Activated CD8-positive, alpha-beta memory T cell treated with anti-CD3 and anti-CD28 coated beads, Interleukin-2, amount 10 ng/mL, durations not matched to agents 7 days and 5 days (primary cell): Measurements from ENCODE around the gene TRIM66. TPM values are rescaled to one million over a fixed set of nuclear protein-coding genes. Genes with fewer than 3 reads are reported as not detected.

Experiments used
- ATAC-seq: fragments of 150-1000 bp; cut with Tn5 transposase; one replicate; pipeline ENCODE4 v1.10.0; 2021; ENCODE audit warnings: moderate library complexity
- CTCF ChIA-PET: fragments of 350-600 bp; sonication (Branson Sonifier 250); formaldehyde crosslinking; loops from one replicate; lab custom pipeline; 2021; ENCODE audit warnings: antibody characterized with exemption; lab: Charles Lee
- DNase-seq: peaks from one replicate; pipeline ENCODE4 v3.0.0-alpha.2; 2020
- H3K27ac Mint-ChIP-seq: one replicate; pipeline ENCODE4 v1.8.0; 2021; ENCODE audit warnings: mild to moderate bottlenecking, mixed read lengths
- H3K27me3 Mint-ChIP-seq: one replicate; pipeline ENCODE4 v1.8.0; 2021; ENCODE audit warnings: mixed read lengths
- H3K36me3 Mint-ChIP-seq: one replicate; pipeline ENCODE4 v1.8.0; 2021; ENCODE audit warnings: mild to moderate bottlenecking, mixed read lengths
- H3K4me1 Mint-ChIP-seq: one replicate; pipeline ENCODE4 v1.8.0; 2021; ENCODE audit warnings: mixed read lengths
- H3K4me3 Mint-ChIP-seq: one replicate; pipeline ENCODE4 v1.8.0; 2021; ENCODE audit warnings: mild to moderate bottlenecking, moderate library complexity, mixed read lengths
- H3K9me3 Mint-ChIP-seq: one replicate; pipeline ENCODE4 v1.8.0; 2022; ENCODE audit warnings: low read depth, mixed read lengths
- total RNA-seq, 2 experiments: library from RNA; stranded (reverse); gene quantifications; one replicate each; pipeline ENCODE4 v1.2.3, GENCODE V29; 2021

TRIM66 gene
- total RNA-seq, 2 experiments from 2014 or later: 32.1 to 42.4 TPM

DNA sequence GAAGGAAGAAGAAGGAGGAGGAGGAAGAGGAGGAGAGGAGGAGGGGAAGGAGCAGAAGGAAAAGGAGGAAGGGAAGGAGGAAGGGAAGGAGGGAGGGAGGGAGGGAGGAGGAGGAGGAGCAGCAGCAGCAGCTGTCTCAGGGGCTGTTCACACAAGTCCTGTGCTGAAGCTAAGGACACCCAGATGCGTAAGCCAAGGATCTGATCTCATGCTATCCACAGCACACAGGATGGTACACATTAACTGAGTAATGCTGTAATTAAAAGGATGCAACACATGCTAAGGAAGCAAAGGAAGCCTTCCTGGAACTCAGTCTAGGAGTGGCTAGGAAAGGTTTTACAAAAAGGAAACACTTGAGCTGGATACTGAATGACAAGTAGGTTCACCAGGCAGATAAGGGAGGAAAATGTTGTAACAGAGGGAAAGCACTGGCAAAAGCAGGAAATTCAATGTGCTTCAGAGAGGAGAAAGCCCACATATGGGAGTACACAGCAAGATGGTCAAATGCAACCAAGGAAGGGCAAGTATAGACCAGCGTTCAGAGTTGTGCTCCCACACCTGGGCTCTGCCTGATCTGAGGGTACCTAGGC lies 32.0 kb downstream of the TRIM66 start:
- Mint-ChIP-seq H3K27ac (no peak overlapping the region), H3K27me3 (no peaks in the 10 kb centered on the region), H3K4me3 (no peak overlapping the region), H3K36me3 (peaks cover 33% of the 10 kb centered on the region), H3K4me1 (peaks cover 18% of the 10 kb centered on the region), H3K9me3 (no peaks in the 10 kb centered on the region)
- CTCF ChIA-PET: no interaction called here
- ATAC-seq (no peak), DNase-seq (no peak)

DNA sequence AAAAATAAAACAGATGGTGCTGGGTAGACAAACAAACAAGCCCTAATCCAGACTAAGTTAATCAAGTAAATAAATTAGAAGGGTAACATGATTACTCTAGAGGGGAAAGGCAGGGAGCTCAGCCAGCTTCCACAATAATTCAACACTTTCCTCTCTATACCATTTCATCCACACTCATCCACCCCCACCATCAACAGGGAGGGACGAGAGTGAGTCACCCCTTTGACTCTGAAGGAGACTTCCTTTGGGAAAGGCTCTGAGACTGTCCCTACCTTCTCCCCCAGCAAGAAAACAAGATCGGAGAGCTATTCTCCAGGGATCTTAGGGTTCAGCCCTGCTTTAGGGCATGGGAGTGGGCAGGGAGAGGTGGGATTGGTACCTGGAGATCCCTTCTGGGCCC lies 33.1 kb downstream of the TRIM66 start:
- Mint-ChIP-seq H3K4me3 (no peak overlapping the region), H3K36me3 (peaks cover 32% of the 10 kb centered on the region), H3K27me3 (no peaks in the 10 kb centered on the region), H3K9me3 (no peaks in the 10 kb centered on the region), H3K27ac (no peak overlapping the region), H3K4me1 (peaks cover 15% of the 10 kb centered on the region)
- ATAC-seq: no peak
- DNase-seq: no peak
- CTCF ChIA-PET: no interaction called here

DNA sequence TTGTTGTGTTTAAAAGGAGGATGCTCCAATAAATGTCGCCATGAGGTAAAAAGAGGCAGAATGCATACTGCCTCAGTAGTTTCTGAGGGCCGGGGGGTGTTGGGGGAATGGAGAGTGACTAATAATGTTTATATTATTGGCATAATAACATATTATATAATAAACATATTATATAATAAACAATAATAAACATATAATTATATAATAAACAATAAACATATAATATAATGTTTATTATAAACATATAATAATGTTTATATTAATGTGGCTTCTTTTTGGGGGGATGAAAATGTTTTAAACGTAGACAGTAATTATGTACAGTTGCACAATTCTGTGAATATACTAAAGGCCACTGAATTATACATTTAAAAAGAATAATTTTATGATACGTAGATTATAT lies 35.6 kb downstream of the TRIM66 start:
- DNase-seq (no peak), ATAC-seq (no peak)
- Mint-ChIP-seq H3K36me3 (peaks cover 27% of the 10 kb centered on the region), H3K4me1 (peaks cover 12% of the 10 kb centered on the region), H3K27me3 (no peaks in the 10 kb centered on the region), H3K27ac (no peak overlapping the region), H3K9me3 (no peaks in the 10 kb centered on the region), H3K4me3 (no peak overlapping the region)
- CTCF ChIA-PET: no interaction called here

DNA sequence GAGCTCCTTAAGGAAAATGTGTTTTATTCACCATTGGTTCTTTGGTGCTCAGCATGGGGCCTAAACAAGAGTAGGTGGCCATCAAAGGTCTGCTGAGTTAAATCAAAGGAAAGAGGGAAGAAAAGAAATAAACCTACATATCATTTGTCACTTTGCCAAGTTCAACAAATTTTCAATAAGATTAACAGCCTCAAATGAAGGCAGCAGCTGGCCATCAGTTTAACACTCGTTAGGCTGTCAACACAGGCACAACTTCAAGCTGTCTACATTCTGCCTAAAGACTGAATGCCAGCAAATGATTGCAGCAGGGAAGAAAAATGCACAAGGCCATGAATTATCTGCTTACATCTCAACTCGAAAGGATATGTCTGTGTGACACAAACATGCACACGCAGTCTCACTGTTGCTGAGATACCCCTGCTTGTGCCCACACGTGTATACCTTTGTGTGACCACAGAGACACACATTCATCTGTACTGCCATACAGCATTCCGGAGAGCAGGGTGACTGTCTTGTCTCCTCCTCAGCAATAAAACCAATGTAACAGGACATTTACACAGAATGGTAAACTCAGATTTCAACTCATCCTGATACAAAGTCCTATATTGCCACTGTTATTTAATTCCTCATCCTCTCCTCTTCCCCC lies 40.1 kb downstream of the TRIM66 start:
- CTCF ChIA-PET: no interaction called here
- H3K4me3 Mint-ChIP-seq: no peak overlapping the region
- peaks cover 14% of the 10 kb centered on the region for H3K4me1 Mint-ChIP-seq
- H3K36me3 Mint-ChIP-seq: peaks cover 38% of the 10 kb centered on the region
- H3K9me3 Mint-ChIP-seq: no peaks in the 10 kb centered on the region
- no peaks in the 10 kb centered on the region for H3K27me3 Mint-ChIP-seq
- ATAC-seq (no peak), DNase-seq (no peak)
- no peak overlapping the region for H3K27ac Mint-ChIP-seq

DNA sequence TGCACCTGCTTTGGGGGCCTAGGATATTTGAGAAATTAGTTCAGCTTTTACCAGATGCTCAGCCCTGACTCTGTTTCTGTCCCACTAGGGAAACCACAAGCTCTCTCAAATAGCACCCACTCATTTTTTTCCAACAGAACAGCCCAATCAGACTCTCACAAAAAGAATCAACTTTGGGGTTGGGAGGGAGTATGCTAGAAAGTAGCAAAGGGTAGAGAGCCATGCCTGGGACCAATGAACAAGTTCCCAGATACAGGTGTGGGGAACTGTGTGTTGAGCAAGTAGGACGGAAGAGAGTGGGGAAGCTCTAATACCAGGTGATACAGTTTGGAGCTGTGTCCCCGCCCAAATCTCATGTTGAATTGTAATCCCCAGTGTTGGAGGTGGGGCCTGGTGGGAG lies 41.1 kb downstream of the TRIM66 start:
- Mint-ChIP-seq H3K4me3 (no peak overlapping the region), H3K36me3 (peaks cover 41% of the 10 kb centered on the region), H3K27ac (peak overlapping the region; percentile 27), H3K9me3 (no peaks in the 10 kb centered on the region), H3K27me3 (no peaks in the 10 kb centered on the region), H3K4me1 (peaks cover 13% of the 10 kb centered on the region)
- ATAC-seq (no peak), DNase-seq (no peak)
- CTCF ChIA-PET: no interaction called here

DNA sequence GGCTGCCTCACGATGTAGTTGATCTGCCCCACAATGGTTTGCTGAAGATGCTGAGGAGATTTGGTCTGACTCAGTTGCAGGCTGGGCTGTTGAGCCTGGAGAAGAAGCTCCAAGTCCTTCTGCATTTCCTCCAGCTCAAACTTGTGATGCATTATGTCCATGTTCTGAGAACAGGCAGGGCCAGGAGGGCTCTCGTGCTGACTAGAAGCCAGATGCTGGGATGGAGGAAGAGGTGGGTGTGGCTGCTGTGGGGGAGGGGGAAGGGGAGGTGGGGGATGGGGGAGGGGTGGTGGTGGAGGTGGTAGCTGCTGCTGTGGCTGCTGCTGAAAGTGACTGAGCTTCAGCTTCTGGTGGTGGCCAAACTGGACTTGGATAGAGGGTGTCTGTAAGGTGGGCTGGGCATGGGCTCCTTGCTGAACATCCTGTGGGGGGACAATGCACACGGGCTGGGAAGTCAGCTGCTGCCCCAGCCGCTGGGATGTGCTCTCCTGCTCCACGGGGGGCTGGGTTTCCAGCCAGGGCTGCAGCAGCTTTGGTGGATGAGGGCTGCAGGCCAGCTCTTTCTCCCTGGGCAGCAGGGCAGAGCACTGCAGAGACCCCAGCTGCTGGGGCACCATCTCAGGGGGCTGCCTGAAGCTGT lies 42.1 kb downstream of the TRIM66 start:
- CTCF ChIA-PET: interaction anchor here (1.3 kb wide), 1 partner anchor 13 kb away, joined by 4 read pairs; no protein-coding TSS in a partner anchor
- no peak for DNase-seq
- Mint-ChIP-seq H3K4me1 (peaks cover 13% of the 10 kb centered on the region), H3K36me3 (peaks cover 48% of the 10 kb centered on the region), H3K27ac (no peak overlapping the region), H3K4me3 (no peak overlapping the region), H3K9me3 (no peaks in the 10 kb centered on the region), H3K27me3 (no peaks in the 10 kb centered on the region)
- ATAC-seq: no peak

DNA sequence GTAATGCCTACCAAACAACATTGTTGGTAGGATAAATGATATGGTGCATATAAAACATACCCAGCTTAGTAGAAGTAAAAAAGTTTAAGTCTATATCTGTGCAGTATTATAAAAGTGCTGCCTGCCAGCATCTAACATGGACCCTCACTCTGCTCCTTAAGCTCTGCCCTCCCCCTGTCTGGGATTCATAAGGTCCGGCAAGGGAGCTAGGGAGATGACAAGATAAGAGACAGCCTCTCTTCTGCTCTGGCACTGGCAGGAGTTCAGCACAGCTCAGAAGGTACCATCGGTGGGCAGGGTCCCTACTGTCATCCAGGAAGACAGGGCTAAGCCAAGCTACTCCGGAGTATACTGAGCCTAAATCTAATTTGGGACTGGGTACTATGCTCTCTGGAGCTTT lies 42.8 kb downstream of the TRIM66 start:
- Mint-ChIP-seq H3K27me3 (no peaks in the 10 kb centered on the region), H3K36me3 (peaks cover 55% of the 10 kb centered on the region), H3K9me3 (no peaks in the 10 kb centered on the region), H3K4me1 (peaks cover 13% of the 10 kb centered on the region), H3K4me3 (no peak overlapping the region), H3K27ac (no peak overlapping the region)
- ATAC-seq: no peak
- no peak for DNase-seq
- CTCF ChIA-PET: interaction anchor here (1.3 kb wide), 1 partner anchor 12 kb away, joined by 4 read pairs; no protein-coding TSS in a partner anchor

DNA sequence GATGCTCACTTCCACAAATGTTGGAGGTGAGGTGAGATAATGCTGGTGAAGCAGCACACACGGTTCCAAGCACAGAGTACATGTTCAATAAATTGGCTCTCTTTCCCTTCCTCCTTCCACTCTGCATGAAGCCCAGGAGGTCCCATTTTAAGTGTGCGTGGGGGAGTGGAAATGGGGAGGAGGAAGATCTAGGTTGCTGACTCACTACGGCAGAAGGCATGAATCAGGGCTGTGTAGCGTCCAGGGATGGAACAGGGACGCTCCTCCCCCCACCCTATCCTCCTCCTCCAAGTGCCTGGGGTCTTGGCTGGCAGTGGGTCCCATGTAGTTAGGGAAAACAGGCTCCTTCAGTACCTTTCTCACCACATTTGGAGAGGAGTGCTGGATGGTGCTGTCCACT lies 44.2 kb downstream of the TRIM66 start:
- no peak overlapping the region for H3K4me3 Mint-ChIP-seq
- no peaks in the 10 kb centered on the region for H3K27me3 Mint-ChIP-seq
- CTCF ChIA-PET: no interaction called here
- H3K36me3 Mint-ChIP-seq: peaks cover 55% of the 10 kb centered on the region
- no peaks in the 10 kb centered on the region for H3K9me3 Mint-ChIP-seq
- DNase-seq (no peak), ATAC-seq (no peak)
- peaks cover 13% of the 10 kb centered on the region for H3K4me1 Mint-ChIP-seq
- H3K27ac Mint-ChIP-seq: no peak overlapping the region

DNA sequence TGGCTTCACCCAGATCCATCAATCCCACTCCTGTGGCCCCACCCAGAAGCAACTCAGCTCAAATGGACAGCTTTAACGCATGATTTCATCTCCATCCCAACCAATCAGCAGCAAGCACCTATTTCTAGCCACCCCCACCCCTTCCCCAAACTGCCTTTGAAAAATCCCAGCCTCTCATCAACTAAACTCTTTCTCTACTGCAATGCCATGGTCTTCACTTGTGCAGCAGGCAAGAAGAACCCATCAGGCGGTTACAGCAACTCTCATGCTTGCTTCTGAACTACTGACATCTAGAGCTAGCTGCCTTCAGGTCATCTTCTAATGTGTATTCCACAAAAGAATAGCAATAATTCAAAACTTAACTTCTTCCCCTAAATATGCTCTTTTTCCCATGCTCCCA lies 46.3 kb downstream of the TRIM66 start:
- CTCF ChIA-PET: no interaction called here
- Mint-ChIP-seq H3K9me3 (no peaks in the 10 kb centered on the region), H3K36me3 (peaks cover 48% of the 10 kb centered on the region), H3K4me1 (peaks cover 1% of the 10 kb centered on the region), H3K4me3 (no peak overlapping the region), H3K27ac (no peak overlapping the region), H3K27me3 (no peaks in the 10 kb centered on the region)
- DNase-seq: no peak
- ATAC-seq: no peak

DNA sequence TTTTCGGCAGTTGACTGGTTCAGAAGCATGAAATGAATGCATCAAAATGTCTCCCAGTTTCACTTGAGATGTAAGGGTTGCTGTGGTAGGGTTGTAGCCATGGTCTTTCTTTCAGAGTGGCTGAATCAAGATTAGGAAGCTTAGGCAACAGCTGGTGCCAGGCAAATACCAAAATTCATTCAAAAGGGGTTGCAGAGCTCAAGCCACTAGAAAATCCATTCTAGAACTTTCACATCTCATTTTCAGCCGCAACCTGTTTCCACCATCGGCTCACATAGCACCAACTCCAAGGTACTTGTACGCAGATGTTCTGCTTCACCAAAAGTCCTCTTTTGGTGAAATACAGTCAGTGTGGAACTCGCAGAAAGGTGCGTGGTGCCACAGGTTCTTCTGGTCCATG lies 48.0 kb downstream of the TRIM66 start:
- Mint-ChIP-seq H3K4me1 (no peaks in the 10 kb centered on the region), H3K27me3 (no peaks in the 10 kb centered on the region), H3K36me3 (peaks cover 46% of the 10 kb centered on the region), H3K9me3 (no peaks in the 10 kb centered on the region), H3K27ac (no peak overlapping the region), H3K4me3 (no peak overlapping the region)
- CTCF ChIA-PET: no interaction called here
- ATAC-seq (no peak), DNase-seq (no peak)

DNA sequence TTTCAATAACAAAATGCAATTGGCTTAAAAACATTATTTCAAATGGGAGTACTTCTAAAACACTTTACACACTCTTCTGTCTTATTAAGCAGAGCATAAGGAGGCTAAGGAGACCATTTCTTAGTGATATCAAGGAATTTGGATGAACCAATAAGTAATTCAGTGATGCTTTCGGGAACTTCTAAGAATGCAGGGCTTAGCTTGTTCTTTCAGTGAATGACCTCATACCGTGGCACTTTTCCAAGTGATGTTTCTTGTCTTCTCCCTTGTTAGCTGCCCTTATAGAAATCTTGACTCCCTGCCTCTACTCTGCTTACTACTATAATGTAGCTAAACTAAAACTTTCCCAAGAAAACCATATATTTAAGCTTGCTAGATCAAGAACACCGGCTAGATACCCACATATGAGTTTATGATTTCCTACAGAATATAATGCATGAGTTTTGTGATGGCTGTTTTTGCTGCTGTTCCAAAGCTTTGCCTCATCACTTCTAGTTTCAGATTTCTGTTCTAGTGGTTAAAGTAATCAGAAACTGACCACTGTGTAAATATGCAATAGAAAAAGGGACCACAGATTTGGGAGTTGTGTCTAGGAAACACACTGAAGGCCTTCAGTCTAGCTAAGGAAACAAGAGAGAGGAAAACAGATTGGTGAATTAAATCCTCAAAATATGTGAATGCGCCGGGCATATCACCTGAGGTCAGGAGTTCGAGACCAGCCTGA lies 50.9 kb downstream of the TRIM66 start:
- no peaks in the 10 kb centered on the region for H3K27me3 Mint-ChIP-seq
- no peaks in the 10 kb centered on the region for H3K9me3 Mint-ChIP-seq
- H3K27ac Mint-ChIP-seq: no peak overlapping the region
- DNase-seq (no peak), ATAC-seq (no peak)
- H3K4me1 Mint-ChIP-seq: no peaks in the 10 kb centered on the region
- no peak overlapping the region for H3K4me3 Mint-ChIP-seq
- CTCF ChIA-PET: no interaction called here
- peaks cover 30% of the 10 kb centered on the region for H3K36me3 Mint-ChIP-seq

DNA sequence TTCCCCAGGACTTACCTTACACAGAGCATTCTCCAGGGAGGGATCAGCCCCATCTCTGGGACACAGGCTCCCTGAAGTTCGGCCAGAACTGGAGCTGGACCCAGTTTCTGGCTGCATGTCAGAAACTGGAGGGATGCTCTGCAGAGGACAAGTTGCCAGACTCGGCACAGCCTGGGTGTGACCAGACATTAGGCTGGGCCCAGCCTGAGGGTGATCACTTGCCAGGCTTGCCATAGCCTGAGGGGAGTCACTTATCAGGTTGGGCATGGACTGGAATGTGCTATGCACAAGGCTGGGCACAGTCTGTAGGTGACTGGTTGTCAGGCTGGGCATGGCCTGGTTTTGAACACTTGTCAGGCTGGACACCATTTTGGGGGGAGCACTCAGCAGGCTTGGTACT lies 57.8 kb downstream of the TRIM66 start:
- CTCF ChIA-PET: no interaction called here
- no peak for DNase-seq
- Mint-ChIP-seq H3K9me3 (no peaks in the 10 kb centered on the region), H3K36me3 (peaks cover 17% of the 10 kb centered on the region), H3K4me3 (no peak overlapping the region), H3K27ac (no peak overlapping the region), H3K27me3 (no peaks in the 10 kb centered on the region), H3K4me1 (no peaks in the 10 kb centered on the region)
- ATAC-seq: no peak

DNA sequence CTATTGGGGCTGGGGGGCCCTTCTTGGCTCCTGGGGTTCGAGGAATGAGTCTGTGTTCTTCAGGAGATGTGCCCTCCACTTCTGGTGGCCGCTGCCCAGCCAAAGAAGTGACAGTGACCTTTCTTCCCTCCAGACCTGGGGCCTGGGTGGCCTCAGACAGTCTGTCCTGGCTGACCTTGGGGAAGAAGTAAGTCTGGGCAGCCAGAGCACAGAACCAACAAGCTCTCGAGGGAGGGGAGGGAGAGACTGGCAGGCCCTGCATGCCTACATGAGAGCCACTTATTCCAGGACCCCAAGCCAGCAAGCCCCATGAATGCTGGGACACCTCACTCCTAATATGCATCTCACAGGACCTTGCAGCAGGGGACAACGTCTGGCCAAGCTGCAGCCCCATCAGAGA lies 61.3 kb downstream of the TRIM66 start:
- Mint-ChIP-seq H3K9me3 (no peaks in the 10 kb centered on the region), H3K4me3 (no peak overlapping the region), H3K27me3 (no peaks in the 10 kb centered on the region), H3K4me1 (no peaks in the 10 kb centered on the region), H3K36me3 (peaks cover 21% of the 10 kb centered on the region), H3K27ac (no peak overlapping the region)
- CTCF ChIA-PET: no interaction called here
- DNase-seq (no peak), ATAC-seq (no peak)

DNA sequence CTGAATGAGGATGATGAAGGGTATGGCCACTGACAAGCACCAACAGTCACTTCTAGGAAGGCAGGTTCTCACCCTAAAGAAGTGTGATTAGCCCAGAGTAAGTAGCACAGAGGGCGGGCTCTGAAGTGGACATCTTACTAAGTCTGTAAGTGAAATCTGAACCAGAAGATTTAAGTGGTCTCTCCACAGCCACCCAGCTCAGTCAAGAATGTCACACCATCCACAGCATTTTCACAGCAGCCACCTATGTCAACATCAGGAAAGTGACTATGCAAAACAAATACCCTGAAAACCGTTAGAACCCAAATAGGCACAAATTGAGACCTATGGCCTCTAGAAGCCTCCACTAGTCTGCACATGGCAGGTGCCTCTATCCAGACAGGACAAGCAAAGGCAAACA lies 65.4 kb downstream of the TRIM66 start:
- H3K4me1 Mint-ChIP-seq: no peaks in the 10 kb centered on the region
- no peak for DNase-seq
- no peaks in the 10 kb centered on the region for H3K9me3 Mint-ChIP-seq
- ATAC-seq: no peak
- H3K27ac Mint-ChIP-seq: no peak overlapping the region
- no peak overlapping the region for H3K4me3 Mint-ChIP-seq
- CTCF ChIA-PET: no interaction called here
- H3K36me3 Mint-ChIP-seq: peaks cover 18% of the 10 kb centered on the region
- H3K27me3 Mint-ChIP-seq: no peaks in the 10 kb centered on the region
